Stimulated activated CD4-positive, alpha-beta T cell treated with anti-CD3 and anti-CD28 coated beads, TNF-alpha, amount 100 ng/mL, for 48 hours (primary cell): ENCODE measurements around the gene TRNP1.

ENCODE experiments used
- DNase-seq, 3 donors: peaks; one replicate each; pipeline ENCODE4 v3.0.0-alpha.2; 2020; ENCODE audit warnings: low read depth in 3 of 3

Gene TRNP1

DNA sequence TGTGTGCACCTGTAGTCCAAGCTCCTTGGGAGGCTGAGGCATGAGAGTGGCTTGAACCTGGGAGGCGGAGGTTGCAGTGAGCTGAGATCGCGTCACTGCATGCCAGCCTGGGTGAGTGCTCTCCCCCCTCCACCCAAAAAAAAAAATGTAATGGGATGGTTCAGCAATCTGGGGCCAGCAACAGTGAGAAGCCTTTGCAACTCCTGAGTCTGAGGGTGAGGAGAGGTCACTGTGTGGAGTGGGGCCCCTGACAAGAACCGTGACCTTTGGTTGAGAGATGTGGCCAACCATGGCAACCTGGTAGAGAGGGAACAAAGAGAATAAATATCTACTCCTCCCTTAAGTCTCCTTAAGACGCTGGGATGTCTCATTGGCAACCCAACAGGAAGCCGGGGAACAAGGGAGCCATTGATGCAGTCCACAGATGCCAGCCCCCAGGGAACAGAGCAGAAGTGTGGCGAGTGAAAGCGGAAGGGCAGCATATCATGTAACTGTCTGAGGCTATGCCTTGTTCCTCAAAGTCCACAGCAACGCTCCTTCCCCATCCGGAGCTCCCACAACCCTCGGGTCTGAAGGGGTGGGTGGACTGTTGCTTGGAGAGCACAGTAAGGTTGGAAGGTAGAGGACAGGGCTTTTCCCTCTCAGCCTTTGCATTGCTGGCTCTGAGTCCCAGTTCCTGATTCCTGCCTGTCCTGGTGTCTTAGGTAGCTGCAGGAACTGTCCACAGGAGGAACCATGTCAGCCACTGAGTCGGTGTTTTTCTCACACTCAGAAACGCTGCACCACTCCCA, 8.3 kb downstream of the TRNP1 start:
- no peak for DNase-seq

DNA sequence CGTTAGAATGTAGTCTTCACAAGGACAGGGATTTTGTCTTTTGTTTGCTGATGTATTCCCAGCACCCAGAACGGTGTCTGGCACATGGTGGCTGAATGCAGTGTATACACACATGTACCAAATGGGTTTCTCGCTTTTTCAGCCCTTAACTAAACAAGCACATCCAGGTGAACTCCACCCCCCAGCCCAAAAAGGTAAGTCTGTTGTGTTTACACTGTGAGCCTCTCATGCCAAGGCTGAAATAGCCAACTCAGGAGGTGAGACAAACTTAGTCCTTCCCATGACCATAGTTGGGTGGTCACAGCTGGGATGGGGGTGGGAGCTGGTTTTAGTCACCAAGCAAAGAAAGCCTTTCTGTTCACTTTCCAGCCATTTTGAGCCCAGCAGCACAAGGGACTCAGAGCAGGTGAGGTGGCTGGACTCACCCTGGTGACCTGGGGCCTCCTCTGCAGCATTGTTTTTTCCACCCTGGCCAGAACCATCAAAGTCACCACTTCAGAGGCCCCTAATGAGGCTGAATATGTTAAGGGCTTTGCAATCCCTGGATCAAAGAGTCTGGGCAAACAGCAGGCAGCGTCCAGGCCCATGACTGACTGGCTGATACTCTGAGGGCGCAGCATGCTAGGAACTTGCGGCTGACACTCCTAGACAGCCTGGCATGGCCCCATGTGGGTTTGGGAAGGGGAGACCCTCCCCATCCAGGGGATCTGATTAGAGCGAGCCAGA, 10.4 kb downstream of the TRNP1 start:
- no peak for DNase-seq

DNA sequence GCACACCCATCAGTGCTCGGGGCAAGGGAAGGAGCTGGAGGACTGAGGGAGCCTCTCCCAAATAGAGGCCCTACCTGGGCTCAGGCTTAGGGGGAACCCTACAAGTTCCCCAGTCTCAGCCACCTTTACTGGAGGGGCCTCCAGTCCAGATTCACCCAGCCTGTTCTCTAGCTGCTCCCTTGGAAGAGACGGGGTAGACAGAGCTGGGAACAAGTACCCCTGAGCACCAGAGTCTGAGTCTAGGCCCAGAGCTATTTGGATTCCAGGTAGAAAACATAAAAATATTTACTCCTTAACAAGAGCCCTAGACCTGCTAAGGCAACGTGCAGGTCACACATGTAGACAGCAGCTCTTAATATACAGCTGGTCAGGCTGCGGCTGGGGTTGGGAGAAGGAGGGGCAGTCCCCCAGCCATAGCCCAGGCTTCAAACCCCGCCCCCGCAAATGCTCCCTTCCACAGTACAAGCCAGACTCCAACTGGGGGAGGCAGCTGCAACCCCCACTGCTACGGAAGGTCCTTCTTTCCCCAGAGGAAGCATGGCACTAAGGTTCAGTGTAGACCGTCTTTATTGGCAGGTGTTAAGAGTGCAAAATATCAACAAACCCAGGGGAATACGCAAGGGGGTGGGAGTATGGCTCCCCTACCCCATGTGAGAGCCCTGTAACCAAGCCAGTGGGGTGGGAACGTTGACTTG, 11.1 kb downstream of the TRNP1 start:
- DNase-seq: no peak

DNA sequence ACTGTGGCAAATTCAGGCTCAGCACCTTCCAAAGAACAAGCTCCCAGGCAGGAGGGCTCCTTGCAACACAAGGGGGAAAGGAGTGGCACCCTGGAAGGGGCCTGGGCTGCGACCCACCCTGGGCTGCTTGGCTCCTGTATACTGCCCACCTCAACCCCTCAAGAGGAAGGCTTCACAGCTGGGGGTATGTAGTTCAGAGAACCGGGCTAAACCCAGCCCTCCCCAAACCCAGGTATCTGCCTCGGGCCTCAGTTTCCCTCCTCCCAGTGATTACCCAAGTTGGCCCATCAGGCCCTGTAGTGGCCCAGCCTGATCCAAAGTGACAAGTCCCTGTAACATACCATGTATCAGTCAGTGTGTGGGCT, 11.7 kb downstream of the TRNP1 start:
- no peak for DNase-seq

GRCh38 chr1:27005648-27006496, 12.4 kb downstream of the TRNP1 start:
- no peak for DNase-seq

DNA sequence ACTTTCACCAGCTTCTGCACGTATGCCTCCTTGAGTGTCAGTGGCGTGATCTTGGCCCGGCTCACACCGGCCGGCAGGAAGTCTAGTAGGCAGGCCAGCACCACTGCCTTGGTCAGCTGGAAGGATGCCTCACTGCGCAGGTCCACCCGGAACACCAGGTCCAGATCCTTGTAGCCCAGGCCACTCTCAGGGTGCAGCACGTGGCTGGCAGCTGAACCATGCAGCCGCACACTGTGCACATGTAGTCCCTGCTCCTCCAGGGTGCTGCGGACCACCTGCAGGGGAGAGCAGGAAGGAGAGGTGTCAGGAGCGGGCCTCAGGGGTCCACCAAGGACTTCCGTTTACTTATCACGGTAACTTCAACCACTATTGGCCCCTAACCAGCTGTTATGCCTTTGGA, 13.2 kb downstream of the TRNP1 start:
- no peak for DNase-seq

GRCh38 chr1:27007909-27008582, 14.6 kb downstream of the TRNP1 start:
- no peak for DNase-seq

- DNase-seq: no peak
These were observed 16.2 kb downstream of the TRNP1 start for GRCh38 chr1:27009601-27010197.

- DNase-seq: no peak
These were observed 16.9 kb downstream of the TRNP1 start for GRCh38 chr1:27010226-27010994.

GRCh38 chr1:27011058-27011764, 17.7 kb downstream of the TRNP1 start:
- no peak for DNase-seq

DNA sequence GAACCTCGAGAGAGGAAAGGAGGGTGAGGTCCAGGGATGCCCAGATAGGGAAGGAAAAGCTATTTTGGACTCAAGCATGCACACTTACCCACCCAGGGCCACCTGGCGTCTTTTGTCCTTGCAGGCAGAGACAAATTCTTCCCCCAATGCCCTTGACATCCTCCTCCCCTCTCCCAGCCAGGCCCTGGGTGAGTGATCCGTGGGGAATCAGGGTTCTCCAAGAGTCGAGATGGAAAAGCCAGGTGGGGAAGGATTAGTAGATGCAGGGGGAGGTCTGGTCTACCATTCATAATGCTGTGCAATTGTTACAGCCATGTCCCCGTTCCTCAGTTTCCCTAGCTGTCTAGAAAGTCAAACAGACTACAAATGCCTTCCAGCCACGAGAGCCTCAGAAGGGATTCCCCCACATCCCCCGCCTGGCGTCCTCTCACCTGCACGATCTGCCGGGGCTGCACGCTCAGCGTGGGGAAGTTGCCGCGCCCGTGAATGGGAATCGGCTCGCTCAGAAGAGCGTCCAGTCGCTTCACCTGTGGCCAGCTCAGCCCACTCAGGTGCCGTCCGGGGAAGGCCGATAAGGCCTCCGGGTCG, 18.6 kb downstream of the TRNP1 start:
- DNase-seq: no peak

DNA sequence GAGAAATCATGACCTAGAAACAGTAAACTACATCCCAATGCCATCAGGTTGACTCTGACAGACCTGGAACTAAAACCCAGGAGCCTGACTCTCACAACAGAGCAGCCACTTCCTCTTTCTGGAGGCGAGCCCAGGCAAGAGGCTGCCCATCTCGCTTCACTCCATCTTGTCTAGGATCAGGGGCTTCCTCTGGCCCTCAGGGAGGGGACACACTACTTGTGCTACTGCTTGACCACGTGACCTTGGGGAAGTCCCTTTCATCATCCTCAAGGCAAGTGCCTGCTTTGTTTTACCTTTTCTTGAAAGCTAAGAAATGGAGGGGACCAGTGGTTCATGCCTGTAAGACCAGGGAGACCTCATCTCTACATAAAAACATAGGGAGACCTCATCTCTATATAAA, 21.8 kb downstream of the TRNP1 start:
- DNase-seq: no peak

GRCh38 chr1:27016376-27016775, 22.9 kb downstream of the TRNP1 start:
- DNase-seq: no peak

DNA sequence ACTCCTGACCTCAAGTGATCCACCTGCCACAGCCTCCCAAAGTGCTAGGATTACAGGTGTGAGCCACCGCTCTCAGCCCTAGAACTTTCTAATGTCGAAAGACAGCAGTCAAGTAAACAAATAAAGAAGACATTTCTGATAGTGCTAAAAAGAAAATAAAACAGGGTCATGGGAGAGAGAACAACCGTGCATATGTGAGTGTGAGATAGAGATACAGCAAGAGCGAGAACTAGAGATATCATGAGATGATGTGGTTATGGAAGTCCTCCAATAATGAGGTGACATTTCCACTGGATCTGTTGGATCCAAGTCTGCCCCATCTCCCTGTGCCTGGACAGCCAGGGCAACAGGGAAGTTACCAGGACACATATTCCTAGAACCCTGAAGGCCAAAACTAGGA, 23.7 kb downstream of the TRNP1 start:
- no peak for DNase-seq

DNA sequence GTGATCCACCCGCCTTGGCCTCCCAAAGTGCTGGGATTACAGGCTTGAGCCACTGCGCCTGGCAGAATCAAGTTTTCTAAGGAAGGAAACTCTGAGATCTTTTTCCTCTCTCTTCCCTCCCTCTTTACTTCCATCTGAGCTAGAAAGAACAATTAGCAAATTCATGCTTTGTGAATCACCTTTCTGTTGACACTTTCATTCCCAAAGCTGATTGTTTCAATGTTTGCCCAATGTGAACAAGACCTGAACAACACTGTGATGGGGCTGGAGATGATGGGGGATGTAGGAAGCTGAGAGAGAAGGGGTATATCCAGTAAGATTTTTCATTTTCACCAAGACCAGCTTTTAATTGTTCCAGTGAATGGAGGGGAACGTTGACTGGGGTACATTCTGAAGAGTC, 24.8 kb downstream of the TRNP1 start:
- DNase-seq: no peak

- DNase-seq: no peak
These were observed 28.0 kb downstream of the TRNP1 start for GRCh38 chr1:27021354-27022031.

DNA sequence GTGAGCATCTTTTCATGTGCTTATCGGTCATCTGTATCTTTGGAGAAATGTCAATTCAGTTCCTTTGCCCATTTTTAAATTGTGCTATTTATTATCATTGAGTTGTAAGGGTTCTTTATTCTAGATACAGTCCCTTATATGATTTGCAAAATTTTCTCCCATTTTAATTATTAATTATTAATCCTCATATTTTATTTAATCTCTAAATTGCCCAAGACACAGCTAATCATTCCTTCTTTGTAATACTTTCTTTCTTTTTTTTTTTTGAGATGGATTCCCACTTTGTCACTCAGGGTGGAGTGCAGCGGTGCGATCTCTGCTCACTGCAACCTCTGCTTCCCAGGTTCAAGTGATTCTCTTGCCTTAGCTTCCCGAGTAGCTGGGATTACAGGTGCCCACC, 32.2 kb downstream of the TRNP1 start:
- no peak for DNase-seq
